ENCODE measurements around the gene KRT6A.
"Not testable (repeated sequence)": the region's sequence is repeated elsewhere in the genome, so short reads cannot be mapped to it uniquely, and the experiment has no call there.

- not testable (repeated sequence) for TF ChIP-seq CTCF (IDR thresholded peaks at IDR 0.05 in 8 of 11, conservative IDR thresholded peaks at IDR 0.05 in 3 of 11); POLR2A (IDR thresholded peaks at IDR 0.05)
Observed at GRCh38 chr12:52487744-52488443, 5.2 kb downstream of the KRT6A start.
